NCI-H2227 treated with DMSO at 0.1 percent for 48 hours (cell line): ENCODE measurements around the gene PTPN22.

Experiments
- DNase-seq: peaks from one replicate; lab custom pipeline; 2025; lab: John Stamatoyannopoulos, UW

Gene PTPN22

DNA sequence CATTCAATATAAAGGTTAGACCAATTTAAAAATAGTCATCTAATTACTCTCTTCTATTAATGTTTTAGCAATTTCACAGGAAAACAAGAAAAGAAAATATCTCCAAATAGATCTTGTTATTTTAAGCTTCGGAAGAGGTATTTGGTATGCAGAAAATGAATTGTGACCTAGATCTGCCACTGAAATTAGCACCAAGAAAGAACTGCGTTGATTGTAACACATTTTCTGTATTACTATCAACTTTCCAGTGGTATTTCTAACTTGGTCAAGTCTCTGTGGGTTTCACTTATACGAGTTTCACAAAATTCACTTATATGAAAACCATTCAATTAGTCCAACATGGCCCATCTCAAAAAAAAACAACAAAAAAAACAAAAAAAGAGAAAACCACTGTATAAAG lies 71.0 kb downstream of the PTPN22 start:
- DNase-seq = no peak

DNA sequence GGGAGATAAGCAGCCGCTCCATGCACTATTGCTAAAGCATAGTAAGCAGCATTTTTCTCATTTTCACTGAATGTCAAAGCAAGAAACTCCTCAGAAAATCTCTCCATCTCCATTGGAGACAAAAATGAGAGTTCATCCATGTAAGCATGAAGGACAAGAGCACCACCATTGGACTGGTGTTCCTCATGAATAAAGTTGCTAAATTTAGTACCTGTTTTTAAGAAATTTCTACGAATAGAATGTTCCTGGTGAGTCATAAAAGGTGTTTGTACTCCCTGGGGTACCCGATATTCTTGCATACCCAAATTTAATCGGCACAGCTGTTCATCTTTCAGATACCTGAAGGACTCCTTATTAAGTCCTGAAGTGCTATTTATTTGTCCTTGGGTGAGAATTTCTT lies 74.0 kb downstream of the PTPN22 start:
- DNase-seq = no peak

DNA sequence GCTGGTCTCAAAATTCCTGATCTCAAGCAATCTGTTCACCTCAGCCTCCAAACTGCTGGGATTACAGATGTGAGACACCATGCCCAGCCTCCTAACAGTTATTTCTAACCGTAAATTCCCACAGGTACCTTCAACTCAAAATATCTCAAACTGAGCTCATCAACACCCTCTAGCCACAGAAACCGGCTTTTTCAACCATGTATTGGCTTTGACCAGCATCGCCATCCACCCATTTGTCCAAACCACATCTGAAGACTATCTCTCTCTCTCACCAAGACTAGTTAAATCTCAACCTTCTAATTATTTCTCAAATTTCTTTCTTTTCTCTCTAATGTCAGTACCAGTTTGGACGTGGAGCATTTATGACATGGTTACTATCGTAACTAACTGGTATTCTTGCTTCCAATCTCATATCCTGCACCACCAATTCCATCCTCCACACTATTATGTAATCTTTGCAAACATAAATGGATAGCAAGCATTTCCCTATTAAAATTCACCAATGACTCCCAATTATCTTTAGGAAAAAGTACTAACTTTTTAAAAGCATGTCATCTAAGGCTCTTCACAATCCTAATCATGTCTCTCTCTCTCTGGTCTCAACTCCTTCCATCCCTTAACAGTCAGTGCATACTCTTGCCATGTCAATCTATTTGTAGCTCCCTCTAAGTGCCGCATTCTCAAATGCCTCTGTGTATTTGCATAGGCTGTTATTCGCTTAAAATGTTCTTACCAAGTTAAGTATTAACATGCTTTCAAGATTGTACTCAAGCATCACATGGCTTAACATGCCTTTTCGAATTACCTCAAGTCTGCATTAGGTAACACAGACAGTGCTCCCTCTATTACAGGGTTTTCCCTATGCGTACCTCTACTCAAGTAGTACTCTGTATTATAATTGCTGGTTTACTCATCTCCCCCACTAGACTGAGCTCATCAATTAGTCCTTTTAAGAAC lies 77.4 kb downstream of the PTPN22 start:
- no peak for DNase-seq

DNA sequence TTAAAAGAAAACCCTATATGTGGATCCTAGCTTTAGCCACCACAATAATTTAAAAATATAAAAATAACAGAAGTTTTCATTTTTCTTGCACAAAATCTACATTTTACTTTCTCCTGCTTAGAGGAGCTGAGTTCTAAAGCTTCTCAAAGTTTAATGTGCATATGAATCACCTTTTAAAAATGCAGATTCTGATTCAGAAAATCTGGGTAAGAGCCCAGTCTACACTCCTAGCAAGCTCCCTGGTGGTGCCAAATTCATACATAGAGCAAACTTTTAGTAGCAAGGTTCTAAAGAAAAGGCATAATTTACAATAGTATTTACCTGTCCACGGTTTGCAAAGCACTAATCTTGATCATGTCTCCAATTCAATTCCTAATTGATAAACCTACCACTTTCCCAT lies 78.5 kb downstream of the PTPN22 start:
- no peak for DNase-seq

DNA sequence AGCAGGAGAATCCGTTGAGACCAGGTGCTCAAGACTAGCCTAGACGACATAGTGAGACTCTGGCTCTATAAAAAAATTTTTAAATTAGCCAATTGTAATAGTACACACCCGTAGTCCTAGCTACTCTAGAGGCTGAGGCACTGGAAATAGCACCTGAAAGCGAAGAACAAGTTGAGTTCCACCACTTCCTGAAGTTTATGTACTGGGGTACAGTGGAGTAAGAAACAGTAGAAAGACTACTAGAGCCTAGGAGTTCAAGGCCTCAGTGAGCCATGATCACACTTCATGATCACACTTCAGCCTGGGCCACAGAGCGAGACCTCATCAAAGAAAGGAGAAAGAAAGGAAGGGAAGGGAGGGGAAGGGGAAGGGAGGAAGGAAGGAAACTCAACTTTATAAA lies 79.0 kb downstream of the PTPN22 start:
- DNase-seq = no peak

DNA sequence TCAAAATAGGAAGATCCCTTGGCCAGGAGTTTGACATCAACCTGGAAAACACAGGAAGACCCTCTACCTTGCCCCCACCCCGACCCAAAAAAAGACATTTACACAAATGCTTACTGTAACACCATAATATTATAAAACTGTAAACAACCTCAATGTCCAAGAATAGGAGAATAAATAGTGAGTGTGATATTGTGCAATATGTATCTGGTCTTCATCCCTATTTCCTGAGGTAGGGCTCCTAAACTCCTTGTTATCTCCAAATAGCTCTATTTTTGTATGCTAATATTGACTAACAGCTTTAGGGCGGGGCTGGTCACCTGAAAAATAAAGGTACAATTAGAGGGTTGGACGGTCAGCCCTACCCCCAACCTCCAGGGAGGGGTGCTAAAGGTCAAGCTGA lies 82.7 kb downstream of the PTPN22 start:
- DNase-seq = no peak

DNA sequence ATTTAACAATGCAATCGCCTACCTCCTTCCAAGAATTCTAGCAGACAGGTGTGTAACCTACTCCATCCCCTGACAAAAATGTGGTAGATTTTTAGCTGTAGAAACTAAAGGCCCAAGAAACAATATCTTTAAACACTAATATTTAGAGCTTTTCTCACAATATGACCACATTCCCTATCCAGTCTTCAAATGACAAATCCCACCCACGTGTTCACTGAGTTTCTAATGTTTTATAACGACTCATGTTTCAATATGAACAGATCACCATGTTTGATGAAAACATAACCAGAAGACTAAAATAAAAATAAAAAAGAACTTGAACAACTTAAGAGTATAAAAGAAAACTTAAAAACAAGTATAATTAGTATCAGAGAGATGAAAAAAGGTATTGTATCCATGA lies 83.8 kb downstream of the PTPN22 start:
- DNase-seq = no peak

DNA sequence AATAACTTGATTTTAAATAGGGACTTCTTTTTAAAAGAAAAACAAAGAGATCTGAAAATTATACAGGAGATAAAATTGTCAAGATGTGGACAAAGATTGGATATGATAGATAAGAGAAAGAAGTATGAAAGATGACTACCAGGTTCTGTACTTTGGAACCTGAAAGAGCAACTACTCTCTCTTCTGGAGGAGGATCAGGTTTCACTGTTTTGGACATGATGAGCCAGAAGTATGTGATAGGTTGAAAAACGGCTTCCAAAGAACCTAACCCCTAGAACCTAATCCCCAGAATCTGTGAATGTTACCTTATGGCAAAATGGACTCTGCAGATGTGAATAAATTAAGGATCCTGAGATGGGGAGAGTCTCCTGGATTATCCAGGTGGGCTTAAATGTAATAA lies 85.4 kb downstream of the PTPN22 start:
- no peak for DNase-seq

DNA sequence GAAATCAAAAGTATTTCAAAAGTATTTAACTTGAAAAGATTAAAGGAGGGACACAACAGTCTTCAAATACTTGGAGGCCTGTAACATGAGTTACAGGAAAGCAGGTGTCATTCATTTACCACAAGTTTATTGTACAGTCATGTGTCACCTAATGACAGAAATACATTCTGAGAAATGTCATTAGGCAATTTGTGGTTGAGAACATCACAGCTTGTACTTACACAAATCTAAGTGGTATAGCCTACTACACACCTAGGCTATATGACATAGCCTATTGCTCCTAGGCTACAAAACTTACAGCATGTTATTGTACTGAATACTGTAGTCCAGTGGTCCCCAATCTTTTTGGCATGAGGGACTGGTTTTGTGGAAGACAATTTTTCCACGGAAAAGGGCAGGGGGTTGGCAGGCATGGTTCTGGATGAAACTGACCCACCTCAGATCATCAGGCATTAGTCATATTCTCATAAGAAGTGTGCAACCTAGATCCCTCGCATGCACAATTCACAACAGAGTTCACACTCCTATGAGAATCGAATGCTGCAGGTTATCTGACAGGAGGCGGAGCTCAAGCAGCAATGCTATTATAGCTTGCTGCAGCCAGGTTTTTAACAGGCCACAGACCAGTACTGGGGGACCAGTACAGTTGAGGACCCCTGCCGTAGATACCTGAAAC lies 87.3 kb downstream of the PTPN22 start:
- no peak for DNase-seq

DNA sequence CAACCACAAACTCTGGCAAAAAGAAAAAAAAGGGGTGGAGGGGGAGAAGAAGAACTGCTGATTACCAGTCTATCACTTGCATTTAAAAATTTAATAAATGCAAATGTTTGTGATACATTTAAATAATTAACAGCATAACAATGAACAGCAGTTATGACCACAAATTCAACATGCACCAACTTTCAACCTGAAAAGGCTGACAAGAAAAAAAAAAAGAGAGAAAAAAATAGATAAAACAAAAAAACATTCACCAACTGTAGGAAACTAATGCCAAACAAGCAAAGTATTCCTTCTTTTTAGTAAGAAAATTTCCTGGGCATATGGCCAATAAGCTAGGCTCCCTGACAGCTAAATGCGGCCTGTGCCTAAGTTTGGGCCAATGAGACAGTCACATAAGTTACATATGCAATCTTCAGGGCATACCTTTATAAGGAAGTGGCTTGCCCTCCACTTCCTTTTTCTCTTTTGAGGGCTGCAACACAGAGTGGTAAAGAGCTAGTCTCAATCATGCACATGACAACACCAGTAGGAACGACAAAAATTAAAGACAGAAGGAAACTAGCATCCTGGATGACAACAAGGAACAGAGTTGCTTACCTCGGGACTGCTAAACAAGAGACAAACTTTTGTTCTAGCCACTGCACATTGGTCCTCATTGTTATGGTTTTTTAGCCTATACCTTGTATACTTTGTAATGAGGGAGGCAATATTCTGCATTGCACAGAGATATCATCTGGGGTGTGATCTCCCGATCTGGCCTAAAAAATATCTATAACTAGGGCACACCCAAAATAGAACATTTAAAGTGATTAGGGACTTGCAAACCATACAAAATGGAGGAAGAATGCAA lies 88.0 kb downstream of the PTPN22 start:
- DNase-seq = no peak

DNA sequence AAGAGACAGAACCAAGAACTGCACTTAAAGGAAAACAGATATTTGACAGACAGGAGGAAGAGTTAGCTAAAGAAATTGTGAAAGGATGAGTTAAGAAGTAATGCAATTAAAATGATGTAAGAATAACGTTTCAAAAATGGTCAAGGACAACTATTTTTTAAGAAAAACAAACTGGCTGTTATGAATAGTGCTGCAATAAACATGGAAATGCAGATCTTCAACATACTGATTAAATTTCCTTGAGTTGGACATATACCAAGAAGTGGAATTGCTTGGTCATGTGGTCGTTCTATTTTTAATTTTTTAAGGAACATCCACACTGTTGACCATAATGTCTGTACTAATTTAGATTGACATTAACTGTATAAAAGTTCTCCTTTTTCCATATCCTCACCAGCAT lies 89.1 kb downstream of the PTPN22 start:
- DNase-seq = no peak

DNA sequence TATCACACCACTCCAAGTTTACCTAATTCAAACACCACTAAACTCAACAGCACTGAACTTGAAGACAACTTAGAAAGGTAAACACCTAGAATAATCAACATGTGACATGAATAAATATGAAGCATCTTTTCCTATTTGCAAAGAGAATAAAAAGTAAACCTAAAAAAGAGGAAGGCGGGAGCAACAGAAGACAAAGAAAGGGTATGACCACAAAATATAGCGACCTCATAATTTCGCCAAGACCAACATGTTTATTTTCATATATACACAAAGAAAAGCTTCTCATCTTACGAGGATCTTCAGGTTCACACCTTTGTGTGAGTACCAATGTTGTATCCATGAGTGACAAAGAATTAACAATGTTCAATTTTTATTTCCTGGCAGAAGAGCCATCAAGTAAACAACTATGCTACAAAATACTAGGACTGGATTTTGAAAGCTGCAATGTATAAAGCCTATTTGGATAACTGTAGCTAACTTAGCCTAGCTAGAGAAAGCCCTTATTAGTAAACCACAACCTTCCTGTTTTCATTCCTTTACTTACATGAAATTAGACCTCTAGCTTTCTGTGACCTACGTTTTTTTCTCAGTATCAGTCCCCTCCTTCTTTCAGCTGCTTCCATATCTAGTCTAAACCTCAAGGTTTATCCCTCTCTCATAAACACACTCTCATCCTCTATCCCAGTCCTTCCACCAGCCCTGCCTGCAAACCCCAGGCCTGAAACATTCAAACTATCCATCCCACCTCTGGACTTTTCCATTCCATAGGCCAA lies 91.0 kb downstream of the PTPN22 start:
- DNase-seq = no peak

DNA sequence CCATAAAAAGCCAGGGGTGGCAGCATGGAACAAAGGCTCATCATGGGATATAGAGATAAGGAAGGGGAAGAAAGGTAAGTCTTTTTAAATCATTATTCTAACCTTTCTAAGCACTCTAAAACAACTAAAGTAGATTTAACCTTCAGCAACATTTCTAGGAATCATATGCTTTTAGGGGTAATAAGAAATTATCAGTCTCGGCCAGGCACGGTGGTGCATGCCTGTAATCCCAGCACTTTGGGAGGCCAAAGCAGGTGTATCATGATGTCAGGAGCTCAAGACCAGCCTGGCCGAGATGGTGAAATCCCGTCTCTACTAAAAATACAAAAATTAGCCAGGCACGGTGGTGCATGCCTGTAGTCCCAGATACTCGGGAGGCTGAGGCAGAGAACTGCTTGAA lies 92.0 kb downstream of the PTPN22 start:
- DNase-seq = no peak

DNA sequence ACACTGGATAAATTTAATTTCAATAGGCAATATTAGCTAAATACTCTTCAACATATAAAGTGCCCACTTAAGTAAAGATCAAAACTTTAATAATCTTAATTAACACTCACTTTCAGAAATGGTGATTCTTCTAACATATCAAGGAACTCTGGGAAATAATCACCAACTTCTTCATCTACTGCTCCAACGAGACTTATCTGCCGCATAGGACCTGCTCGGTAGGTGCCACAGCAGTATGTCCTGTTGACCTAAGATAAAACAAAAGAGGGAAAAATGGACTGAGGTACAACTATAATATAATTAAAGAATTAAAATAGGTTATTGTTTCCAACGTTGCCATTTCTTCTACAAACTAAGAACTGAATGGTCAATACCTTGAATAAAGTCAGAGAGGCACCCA lies 94.0 kb downstream of the PTPN22 start:
- DNase-seq = no peak

DNA sequence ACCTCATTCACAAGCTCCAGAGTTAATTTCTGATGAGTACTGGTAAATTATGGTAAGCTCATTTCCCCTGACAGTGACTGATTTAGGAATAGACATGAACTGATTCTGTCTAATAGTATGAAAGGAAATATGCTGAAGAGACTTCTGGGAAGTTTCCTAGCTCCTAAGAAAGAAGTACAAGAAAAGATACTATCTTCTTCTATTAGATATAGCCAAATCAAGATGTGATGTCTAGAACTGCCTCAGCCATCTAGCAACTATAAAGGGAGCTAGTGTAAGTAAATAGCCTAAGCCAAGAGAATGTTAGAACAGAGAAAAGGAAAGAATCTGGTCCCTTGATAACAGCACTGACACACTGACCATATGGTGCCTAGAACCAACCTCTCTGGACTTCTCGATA lies 101.5 kb downstream of the PTPN22 start:
- DNase-seq = no peak

DNA sequence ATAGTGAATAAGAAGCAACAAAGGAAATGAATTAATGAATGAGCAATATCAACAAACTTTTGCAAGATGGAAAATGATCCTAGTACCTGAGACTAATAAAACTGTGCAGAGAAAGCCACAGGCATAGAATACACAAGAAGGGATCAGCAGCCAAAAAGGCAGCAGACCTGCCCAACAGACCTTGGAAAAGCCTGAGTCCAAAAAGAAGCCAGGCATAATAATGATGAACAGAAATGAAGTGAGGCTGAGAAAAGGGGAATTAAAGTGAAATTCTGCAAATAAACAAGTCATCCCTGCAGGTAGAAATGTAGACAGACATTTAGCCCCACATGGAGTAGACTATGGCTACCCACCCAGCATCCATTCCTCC lies 101.9 kb downstream of the PTPN22 start:
- DNase-seq = no peak

DNA sequence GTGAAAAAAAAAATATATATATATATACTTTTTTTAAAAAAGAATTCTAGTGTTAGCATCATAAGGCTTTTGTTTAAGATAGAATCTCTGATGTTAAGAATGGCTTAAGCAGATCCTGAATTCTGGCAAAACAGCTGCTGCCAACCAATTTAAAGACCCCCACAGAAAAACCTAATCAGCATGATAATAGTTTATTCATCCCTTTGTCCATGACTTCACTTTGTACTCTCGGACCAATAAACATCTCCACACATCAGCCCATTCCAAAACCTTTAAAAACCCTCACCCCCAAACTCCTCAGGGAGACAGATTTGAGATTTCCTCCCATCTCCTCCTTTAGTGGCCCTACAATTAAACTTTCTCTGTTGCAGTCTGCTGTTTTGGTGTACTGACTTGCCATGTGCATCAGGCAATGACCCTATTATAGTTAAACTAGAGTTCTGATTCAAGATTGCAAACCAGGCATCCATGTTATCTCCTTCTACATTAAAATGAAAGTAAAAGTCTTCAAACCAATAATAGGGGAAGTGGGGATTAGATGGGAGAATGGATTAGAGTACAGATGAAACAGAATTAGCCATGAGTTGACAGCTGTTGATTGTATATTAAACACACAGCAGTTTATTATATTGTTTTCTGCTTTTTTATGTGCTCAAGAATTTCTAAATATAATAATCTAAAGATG lies 102.5 kb downstream of the PTPN22 start:
- DNase-seq = no peak

DNA sequence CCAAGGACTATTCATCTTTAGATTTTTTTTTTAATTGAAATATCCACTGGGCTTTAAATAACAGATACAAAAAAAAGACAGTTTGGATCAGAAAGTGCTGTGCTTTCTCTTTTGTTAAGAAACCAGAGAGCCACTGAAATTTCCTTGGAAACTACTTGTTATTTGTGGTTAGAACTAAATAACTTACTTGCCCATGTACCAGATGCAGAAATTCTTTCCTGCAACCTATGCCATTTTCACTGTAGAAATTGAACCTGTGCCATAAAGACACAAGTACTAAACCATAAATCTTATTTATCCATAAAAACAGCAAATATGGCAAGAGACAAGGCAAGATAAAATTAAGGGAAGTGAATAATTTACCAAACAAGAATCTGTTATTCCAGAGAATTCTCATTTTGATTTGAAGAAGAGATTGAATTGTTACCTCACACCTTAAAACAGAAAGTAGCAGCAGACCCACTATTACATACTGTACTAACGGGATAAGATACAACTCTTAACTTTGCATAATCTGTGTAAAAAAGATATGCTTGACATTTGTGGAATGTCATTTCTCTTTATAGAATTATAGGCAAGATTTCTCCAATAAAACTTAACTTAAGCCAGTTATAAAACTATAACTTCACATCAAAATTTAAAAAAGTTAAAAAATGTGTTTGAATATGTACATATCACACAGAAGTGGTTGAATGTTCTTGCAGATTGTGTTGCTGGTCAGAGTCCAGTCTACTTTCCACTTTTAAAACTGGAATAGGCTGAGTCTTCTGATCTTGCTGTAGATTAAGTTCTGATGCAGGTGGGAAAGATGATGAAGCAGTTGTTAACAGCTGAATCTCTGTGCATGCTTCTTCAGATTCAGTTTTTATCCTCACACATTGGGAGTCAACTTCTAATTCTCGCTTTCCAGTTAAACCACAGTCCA lies 105.9 kb downstream of the PTPN22 start:
- DNase-seq = no peak
